PC-9 (cell line): ENCODE results near the gene KLF7. TPM values are rescaled to one million over a fixed set of nuclear protein-coding genes. Genes with fewer than 3 reads are reported as not detected.

Experiments
- BruUV-seq: library from RNA; stranded (reverse); fragments of 400-500 nt; replicated peaks from 2 replicates; lab custom pipeline; 2021; lab: Mats Ljungman, UMichigan
- CTCF ChIA-PET: fragments of 300-600 bp; sonication (Branson Sonifier 250); formaldehyde crosslinking; loops from one replicate; lab custom pipeline; 2022; ENCODE audit warnings: antibody characterized with exemption; lab: Charles Lee
- POLR2A ChIA-PET: fragments of 300-600 bp; sonication (Branson Sonifier 250); formaldehyde crosslinking; loops from one replicate; lab custom pipeline; 2022; ENCODE audit warnings: antibody characterized with exemption; ENCODE audit not compliant: unreplicated experiment; lab: Charles Lee
- DNase-seq, 2 experiments: peaks; one replicate each; pipeline versions ENCODE4 v3.0.0 to v3.0.0-alpha.2; 2015 to 2022; ENCODE audit warnings: mixed read lengths in 1 of 2
- H2AFZ ChIP-seq: fragments of 200-600 bp; sonication (generic); 2 replicates; pipeline ENCODE4 v1.8.1; 2017; ENCODE audit warnings: antibody characterized with exemption
- H3F3A ChIP-seq: fragments of 200-600 bp; sonication (generic); 2 replicates; pipeline ENCODE4 v1.8.1; 2017; ENCODE audit warnings: antibody characterized with exemption, mild to moderate bottlenecking, low read depth; ENCODE audit not compliant: insufficient read depth
- H3K27ac ChIP-seq: fragments of 200-600 bp; sonication (generic); 2 replicates; pipeline ENCODE4 v1.6.1; 2016; ENCODE audit warnings: mixed run types
- H3K27me3 ChIP-seq: fragments of 200-600 bp; sonication (generic); 2 replicates; pipeline ENCODE4 v1.6.1; 2016; ENCODE audit warnings: low read depth, mixed run types; ENCODE audit not compliant: insufficient read depth
- H3K36me3 ChIP-seq: fragments of 200-600 bp; sonication (generic); 2 replicates; pipeline ENCODE4 v1.6.1; 2016; ENCODE audit warnings: low read depth, mixed run types
- H3K4me1 ChIP-seq: fragments of 200-600 bp; sonication (generic); replicated peaks from 2 replicates; pipeline ENCODE4 v1.6.1; 2016; ENCODE audit warnings: mixed run types; ENCODE audit not compliant: insufficient read depth
- H3K4me2 ChIP-seq: fragments of 200-600 bp; sonication (generic); 2 replicates; pipeline ENCODE4 v1.6.1; 2017; ENCODE audit warnings: mixed run types
- H3K4me3 ChIP-seq: fragments of 200-600 bp; sonication (generic); 2 replicates; pipeline ENCODE4 v1.6.1; 2016; ENCODE audit warnings: mixed run types
- H3K79me2 ChIP-seq: fragments of 200-600 bp; sonication (generic); 2 replicates; pipeline ENCODE4 v1.6.1; 2017; ENCODE audit warnings: low read depth, mixed run types
- H3K9me2 ChIP-seq: fragments of 200-600 bp; sonication (generic); 2 replicates; pipeline ENCODE4 v1.8.1; 2017; ENCODE audit warnings: mild to moderate bottlenecking; ENCODE audit not compliant: insufficient read depth
- H3K9me3 ChIP-seq: fragments of 200-600 bp; sonication (generic); 2 replicates; pipeline ENCODE4 v1.8.1; 2016; ENCODE audit warnings: low read depth; ENCODE audit not compliant: insufficient read depth
- H4K20me1 ChIP-seq: fragments of 200-600 bp; sonication (generic); 2 replicates; pipeline ENCODE4 v1.8.1; 2017; ENCODE audit not compliant: insufficient read depth
- CTCF ChIP-seq: fragments of 200-600 bp; sonication (generic); conservative IDR thresholded peaks from 2 replicates; pipeline ENCODE4 v1.6.1; 2017; ENCODE audit warnings: mixed run types, antibody characterized with exemption, mild to moderate bottlenecking, moderate library complexity
- EZH2 ChIP-seq: fragments of 200-600 bp; sonication (generic); IDR thresholded peaks from 2 replicates; pipeline ENCODE4 v1.8.0; 2017; ENCODE audit warnings: antibody characterized with exemption, low read depth
- intact Hi-C: fragments of 100-400 bp; cut with micrococcal nuclease; formaldehyde crosslinking; loops from one replicate; pipeline ENCODE4 v1.10.0; 2022; ENCODE audit not compliant: unreplicated experiment
- total RNA-seq: library from RNA; stranded (reverse); gene quantifications from 2 replicates; pipeline ENCODE4 v1.2.3, GENCODE V29; 2021

Gene KLF7
- total RNA-seq, 1 experiment from 2014 or later, result 20.0 TPM

- Histone ChIP-seq H3K9me2 (no peaks in the 10 kb centered on the region), H3K4me3 (no peak overlapping the region), H3K79me2 (no peaks in the 10 kb centered on the region), H2AFZ (no peak overlapping the region), H3K27me3 (no peaks in the 10 kb centered on the region), H3K4me1 (no peaks in the 10 kb centered on the region), H3K4me2 (no peak overlapping the region), H3K36me3 (no peaks in the 10 kb centered on the region), H4K20me1 (no peaks in the 10 kb centered on the region), H3K27ac (no peak overlapping the region), H3F3A (no peaks in the 10 kb centered on the region), H3K9me3 (no peaks in the 10 kb centered on the region)
- CTCF ChIA-PET, result no interaction called here
- BruUV-seq, result no TSS peak
- intact Hi-C loops, result no loop called here
- POLR2A ChIA-PET, result no interaction called here
- no peak for DNase-seq
- TF ChIP-seq EZH2 (no peak), CTCF (no peak)
Measured at GRCh38 chr2:207107551-207107950, 58.2 kb downstream of the KLF7 start.

- no peak for TF ChIP-seq EZH2
- TF ChIP-seq CTCF, result no peak
- no peak overlapping the region for H2AFZ ChIP-seq
- no peaks in the 10 kb centered on the region for H3F3A ChIP-seq
- no peaks in the 10 kb centered on the region for H3K4me1 ChIP-seq
- H3K9me3 ChIP-seq, result no peaks in the 10 kb centered on the region
- H3K27ac ChIP-seq, result no peak overlapping the region
- no peak overlapping the region for H3K4me2 ChIP-seq
- no peaks in the 10 kb centered on the region for H3K27me3 ChIP-seq
- DNase-seq, result no peak
- no peaks in the 10 kb centered on the region for H3K79me2 ChIP-seq
- POLR2A ChIA-PET, result no interaction called here
- no peaks in the 10 kb centered on the region for H3K36me3 ChIP-seq
- H4K20me1 ChIP-seq, result no peaks in the 10 kb centered on the region
- CTCF ChIA-PET, result no interaction called here
- H3K9me2 ChIP-seq, result no peaks in the 10 kb centered on the region
- intact Hi-C loops, result no loop called here
- no TSS peak for BruUV-seq
- H3K4me3 ChIP-seq, result no peak overlapping the region
Measured at GRCh38 chr2:207107131-207107530, 58.6 kb downstream of the KLF7 start.

- BruUV-seq, result no TSS peak
- Histone ChIP-seq H3K79me2 (no peaks in the 10 kb centered on the region), H2AFZ (no peak overlapping the region), H3K27ac (no peak overlapping the region), H4K20me1 (no peaks in the 10 kb centered on the region), H3K4me3 (no peak overlapping the region), H3K9me2 (no peaks in the 10 kb centered on the region), H3K36me3 (no peaks in the 10 kb centered on the region), H3K4me1 (no peaks in the 10 kb centered on the region), H3F3A (no peaks in the 10 kb centered on the region), H3K4me2 (no peak overlapping the region), H3K9me3 (no peaks in the 10 kb centered on the region), H3K27me3 (no peaks in the 10 kb centered on the region)
- DNase-seq, result no peak
- intact Hi-C loops, result no loop called here
- ChIA-PET CTCF (no interaction called here), POLR2A (interaction anchor here (0.8 kb wide), 1 partner anchor 402 kb away, joined by 8 read pairs; no protein-coding TSS in a partner anchor)
- no peak for TF ChIP-seq EZH2
- no peak for TF ChIP-seq CTCF
Measured at GRCh38 chr2:207103132-207103531, 62.6 kb downstream of the KLF7 start.
